Activated CD8-positive, alpha-beta memory T cell treated with anti-CD3 and anti-CD28 coated beads, Interleukin-2, amount 50 U/mL, for 48 hours (primary cell): ENCODE data around the gene TET1.
"Not testable (repeated sequence)": the region's sequence is repeated elsewhere in the genome, so short reads cannot be mapped to it uniquely, and the experiment has no call there.

ENCODE experiments used
- DNase-seq: peaks from one replicate; pipeline ENCODE4 v3.0.0-alpha.2; 2020

TET1 gene

DNA sequence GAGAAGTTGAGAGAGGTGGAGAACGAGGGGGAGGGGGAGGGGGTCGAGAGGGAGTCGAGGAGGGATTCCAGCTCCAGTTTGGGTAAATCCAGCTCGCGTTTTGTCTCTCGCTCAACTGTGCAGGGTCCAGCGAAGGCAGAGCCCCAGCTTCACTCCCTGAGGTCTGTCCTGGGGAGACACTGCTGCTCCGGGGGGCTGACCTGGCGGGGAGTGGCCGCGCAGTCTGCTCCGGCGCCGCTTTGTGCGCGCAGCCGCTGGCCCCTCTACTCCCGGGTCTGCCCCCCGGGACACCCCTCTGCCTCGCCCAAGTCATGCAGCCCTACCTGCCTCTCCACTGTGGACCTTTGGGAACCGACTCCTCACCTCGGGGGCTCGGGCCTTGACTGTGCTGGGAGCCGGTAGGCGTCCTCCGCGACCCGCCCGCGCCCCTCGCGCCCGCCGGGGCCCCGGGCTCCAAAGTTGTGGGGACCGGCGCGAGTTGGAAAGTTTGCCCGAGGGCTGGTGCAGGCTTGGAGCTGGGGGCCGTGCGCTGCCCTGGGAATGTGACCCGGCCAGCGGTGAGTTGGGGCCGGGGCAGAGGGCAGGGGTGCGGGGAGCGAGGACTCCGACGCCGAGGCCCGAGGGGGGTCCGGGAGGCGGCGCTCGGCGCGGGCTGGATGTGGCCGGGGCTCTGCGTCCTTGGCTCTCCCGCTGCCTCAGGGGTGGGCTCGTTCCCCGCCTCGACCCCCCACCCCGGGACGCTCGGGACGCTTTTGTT, at the start of gene TET1:
TSS of gene TET1 (plus strand) at position 152 of the 757 bp plus-strand sequence. CDS start 12,002 bp downstream, outside the sequence.
- DNase-seq, result peak; percentile 59

DNA sequence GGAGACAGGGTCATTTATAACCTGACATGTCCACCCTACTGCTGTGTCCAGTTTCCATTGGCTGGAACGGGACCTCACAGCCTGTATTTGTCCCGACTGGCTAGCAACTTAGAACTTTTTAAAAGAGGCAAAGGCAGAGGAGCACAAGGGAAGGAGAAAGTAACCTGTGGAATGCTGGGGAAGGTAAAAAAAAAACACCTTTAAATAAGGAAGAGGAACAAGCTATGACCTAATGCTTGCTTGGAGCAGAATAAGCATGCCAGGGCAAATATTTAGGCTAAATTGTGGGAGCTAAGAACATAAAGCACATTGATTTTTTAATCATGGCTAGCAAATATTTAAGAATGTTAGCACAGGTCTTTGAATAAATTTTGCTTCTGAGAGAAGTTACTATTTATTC, 43.9 kb upstream of the TET1 start:
- not testable (repeated sequence) for DNase-seq

DNA sequence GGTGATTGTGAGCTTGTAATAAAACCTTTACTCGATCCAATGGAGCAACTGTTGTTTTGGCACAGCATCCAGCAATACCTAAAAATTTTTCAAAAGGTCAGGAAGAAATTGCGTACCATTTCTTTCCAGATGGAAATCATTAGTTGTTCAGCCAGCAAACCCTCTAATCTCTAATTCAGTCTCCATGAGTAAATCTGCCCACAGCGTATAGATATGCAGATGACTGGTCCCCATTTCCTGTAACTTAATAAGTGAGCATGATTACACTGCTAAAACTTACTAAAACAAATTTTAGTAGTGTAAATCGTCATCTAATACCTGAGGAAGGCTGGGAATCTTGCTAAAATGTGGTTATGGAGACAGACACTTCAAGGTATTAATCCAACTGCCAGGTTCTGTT, 43.4 kb upstream of the TET1 start:
- no peak for DNase-seq

DNA sequence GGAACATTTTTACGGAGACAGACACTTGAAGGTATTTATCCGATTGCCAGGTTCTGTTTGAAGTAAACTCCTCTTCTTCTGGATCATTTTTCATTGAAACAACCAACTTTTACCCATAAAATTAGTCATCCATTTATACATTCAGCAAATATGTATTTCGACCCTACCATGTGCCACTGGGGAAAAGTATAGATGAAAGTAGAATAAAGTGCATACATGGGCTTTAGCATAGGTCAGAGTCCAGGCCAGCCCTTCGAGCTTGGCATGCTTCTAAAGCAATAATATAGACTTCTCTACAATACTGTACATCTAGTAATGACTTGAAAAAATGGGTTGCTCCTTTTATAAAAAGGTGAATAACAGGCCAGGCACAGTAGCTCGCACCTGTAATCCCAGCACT, 42.9 kb upstream of the TET1 start:
- DNase-seq, result no peak

DNA sequence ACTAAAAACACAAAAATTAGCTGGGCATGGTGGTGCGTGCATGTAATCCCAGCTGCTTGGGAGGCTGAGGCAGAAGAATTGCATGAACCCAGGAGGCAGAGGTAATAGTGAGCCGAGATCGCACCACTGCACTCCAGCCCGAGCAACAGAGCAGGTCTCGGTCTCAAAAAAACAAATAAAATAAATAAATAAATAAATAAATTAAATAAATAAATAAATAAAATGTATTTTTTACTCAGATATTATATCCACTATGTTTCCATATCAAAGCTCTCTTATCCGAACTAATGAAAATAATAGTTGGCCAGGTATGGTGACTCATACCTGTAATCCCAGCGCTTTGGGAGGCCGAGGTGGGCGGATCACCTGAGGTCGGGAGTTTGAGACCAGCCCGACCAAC, 41.5 kb upstream of the TET1 start:
- not testable (repeated sequence) for DNase-seq

DNA sequence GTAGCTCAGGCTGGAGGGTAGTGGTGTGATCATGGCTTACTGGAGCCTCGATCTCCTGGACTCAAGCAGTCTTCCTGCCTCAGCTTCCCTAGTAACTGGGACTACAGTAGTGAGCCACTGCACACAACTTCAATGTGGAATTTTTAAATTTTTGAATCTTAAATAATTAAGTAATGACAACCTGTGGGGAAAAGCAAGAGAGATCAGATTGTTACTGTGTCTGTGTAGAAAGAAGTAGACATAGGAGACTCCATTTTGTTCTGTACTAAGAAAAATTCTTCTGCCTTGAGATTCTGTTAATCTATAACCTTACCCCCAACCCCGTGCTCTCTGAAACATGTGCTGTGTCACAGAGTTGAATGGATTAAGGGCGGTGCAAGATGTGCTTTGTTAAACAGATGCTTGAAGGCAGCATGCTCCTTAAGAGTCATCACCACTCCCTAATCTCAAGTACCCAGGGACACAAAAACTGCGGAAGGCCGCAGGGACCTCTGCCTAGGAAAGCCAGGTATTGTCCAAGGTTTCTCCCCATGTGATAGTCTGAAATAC, 34.6 kb upstream of the TET1 start:
- DNase-seq, result not testable (repeated sequence)

DNA sequence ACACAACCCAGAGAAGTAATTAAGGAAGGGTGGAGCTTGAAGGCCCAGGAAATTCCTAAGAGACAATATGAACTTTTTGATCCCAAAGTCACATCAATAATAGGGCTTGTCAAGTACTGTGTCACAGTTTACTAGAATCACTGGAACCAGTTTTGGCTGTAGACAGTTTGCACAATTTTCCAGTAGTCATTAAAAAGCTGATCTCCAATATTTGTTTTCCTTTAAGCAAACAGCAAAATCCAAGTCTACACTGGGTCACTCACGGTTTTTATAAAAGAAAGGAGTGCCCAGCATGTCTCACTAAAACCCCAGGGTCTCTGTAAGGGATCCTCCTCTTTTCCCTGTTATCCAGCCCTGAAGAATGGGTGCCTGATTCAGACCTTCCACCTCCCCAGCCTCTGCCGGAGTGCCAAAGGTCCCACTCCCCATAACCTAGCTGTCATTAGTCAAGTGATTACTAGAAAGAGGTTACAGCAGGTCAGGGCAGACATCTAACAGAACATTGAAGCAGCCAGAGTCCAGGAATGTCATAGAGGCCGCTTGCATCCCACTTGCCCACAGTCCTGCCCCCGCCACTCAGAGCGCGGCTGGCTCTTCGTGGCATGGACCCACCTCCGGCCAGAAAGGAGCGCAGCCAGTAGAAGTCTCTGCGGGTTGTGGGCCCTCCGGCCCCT, 33.4 kb upstream of the TET1 start:
- no peak for DNase-seq

DNA sequence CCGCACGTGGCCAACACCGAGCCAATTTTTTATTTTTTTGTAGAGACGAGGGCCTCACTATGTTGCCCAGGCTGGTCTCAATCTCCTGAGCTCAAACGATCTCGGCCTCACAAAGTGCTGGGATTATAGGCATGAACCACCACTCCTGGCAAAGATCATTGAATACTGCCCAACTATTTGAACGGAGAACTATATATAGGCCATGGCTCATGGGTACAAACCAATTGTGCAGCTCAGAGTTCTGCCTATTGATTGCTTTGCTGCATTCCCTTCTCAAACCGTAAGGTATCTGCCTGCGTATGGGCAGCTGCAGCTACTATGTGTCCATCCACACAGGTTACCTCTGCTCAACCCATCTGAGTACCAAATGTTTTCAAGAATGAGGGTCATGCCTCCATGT, 23.2 kb upstream of the TET1 start:
- no peak for DNase-seq

DNA sequence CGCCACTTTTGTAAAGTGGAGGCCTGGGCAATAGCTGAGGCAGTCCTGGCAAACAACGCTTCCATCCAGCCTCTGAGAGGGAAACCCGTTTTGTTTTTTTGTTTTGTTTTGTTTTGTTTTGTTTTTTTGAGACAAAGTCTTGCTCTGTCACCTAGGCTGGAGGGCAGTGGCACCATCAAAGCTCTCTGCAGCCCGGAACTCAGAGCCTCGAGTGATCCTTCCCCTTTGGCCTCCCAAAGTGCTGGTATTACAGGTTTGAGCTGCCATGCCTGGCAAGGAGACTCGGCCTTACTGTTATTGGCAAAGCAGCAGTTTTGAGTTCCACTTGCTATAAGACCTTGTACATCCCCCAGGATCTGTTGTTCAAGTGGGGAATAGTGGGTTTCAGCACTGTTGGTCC, 22.3 kb upstream of the TET1 start:
- DNase-seq, result no peak

DNA sequence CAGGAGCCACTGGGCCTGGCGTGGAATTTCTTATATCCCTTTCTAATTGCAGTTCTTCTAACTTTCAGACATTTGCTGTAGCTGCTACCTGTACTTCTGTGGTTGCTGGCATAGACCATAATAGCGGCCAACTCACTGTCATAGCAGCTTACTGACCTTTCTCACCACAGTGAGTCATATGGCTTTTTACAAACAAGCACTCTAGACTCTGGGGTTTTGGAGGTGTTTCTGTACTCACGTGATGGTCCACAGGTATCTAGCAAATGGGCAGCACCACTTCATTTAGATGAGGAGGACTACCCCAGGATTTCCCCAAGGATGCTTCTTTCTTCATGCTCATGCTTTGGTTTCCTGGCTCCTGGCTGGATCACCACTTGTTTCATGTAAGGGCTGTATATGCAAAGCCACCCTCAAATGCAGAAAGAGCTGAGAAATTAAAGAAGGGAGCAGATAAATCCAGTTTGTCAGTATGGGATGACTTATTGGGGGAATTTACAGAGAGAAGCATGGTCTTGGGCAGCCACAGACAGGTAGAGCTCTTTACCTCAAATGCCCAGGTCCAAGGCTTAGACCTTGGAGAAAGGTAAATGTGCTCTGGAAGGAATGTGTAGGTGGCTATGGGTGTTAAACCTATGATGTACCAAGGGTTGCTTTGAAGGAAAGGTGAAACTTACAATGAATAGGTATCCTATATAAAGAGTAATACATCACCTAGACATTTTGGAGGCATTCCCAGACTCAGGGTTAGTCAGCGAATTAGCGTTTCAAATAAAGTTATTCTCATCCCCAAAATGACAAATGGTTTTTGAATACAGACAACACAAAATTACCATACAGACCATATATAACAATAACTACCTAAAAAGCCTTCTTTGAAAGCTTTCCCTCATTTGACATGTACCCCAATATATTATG, 16.9 kb upstream of the TET1 start:
- DNase-seq, result no peak

DNA sequence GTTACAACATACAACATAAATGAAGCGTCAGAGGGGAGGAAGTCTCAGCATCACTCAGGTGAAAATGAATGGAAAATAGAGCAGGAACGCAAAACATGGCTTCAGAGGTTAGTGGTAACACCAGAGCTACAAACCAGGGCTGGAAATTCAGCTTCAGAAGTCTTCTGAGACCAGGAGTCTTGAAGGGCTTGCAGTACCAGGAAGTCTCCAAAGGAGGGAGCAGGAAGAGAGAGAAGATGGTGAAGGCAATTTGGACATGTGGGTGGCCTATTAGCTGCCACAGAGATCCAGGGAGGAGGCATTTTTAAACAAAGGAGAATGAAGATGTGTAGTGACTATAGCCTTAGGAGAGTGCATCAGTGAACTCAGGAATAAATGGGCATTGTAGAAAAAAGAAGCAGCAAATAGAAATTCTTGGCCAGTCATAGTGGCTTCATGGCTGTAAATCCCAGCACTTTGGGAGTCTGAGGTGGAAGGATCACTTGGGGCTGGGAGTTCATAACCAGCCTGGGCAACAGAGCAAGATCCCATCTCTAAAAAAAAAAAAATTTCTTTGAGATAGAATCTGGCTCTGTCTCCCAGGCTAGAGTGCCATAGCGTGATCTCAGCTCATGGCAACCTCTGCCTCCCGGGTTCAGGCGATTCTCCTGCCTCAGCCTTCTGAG, 9.3 kb upstream of the TET1 start:
- no peak for DNase-seq

DNA sequence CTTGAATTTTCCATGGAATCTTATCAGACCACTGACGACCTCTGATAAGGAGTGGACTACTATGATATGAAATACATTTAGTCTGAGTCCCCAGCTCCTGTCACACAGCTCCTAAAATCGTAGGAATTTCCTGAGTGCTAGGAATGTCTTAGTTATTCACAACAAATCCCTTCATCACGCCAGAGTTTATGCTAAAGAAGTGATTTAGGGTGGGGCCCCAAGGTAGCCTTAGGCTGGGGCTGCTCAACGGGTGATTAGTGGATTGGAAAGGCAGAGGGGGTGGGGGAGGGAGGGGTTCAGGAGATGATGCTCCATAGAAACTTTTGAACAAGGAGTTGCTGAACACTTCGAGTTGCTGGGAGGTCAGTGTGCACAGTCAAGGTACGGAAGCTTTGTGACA, 7.0 kb upstream of the TET1 start:
- DNase-seq, result no peak

DNA sequence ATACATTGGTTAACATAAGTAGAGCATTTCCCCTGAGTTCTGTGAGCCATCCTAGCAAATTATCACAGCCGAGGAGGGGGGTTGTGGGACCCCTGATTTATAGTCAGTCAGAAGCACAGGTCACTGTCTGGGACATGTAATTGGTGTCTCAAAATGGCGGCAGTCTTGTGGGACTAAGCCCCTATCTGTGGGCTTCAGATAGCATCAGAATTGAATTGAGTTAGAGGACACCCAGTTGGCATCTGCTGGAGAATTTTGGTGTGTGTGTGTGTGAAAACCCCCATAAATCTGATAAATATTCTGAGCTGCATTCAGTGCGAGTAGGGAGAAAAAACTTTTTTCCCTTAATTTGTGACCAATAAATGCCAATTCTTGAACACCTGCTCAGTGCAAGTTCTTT, 6.5 kb upstream of the TET1 start:
- DNase-seq, result no peak

DNA sequence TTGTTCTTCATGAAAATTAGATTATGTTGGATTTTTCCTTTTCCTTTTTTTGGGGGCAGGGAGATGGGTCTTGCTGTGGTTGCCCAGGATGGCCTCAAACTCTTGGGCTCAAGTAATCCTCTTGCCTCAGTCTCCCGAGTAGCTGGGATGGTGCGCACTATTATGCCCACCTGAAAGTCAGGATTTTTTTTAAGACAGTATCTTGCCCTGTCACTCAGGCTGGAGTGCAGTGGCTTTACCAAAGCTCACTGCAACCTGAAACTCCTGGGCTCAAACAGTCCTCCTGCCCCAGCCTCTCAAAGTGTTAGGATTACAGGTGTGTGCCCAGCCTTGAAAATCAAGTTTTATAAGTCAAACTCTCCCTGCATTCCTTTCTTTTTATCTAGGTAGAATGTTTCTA, 1.7 kb upstream of the TET1 start:
- DNase-seq, result no peak

DNA sequence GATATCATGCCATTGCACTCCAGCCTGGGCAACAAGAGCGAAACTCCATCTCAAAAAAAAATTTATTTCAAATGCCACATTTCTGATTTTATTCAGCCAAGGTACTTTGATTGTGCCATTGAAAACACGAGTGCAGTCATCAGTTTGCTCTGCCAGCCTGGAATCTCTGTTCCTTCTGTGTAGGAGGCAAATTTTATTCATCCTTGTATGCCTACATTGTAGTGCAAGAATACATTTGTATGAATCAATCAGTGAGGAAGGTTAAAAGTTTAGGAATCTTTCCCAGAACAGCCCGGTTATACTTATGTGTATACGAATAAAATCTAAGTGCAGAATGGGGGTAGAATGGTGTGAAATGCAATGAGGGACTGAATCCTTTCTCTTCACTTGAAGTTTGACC, 886 bp upstream of the TET1 start:
- DNase-seq, result no peak

DNA sequence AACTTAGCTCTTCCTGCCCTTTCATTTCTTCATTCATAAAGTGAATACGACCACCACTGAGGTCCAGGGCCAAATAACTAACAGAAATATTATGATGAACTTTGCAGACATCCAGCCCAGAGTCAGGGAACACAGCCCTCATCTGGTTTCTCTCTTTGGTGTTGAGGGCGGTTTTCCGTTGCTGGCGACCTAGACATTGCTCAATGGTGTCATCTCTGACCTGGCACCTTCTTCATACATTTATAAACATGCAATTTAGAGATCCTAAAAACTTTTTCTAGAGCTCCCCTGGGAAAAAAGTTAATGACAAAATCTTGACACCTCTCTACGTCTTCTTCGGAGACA, 324 bp upstream of the TET1 start:
- DNase-seq, result no peak

DNA sequence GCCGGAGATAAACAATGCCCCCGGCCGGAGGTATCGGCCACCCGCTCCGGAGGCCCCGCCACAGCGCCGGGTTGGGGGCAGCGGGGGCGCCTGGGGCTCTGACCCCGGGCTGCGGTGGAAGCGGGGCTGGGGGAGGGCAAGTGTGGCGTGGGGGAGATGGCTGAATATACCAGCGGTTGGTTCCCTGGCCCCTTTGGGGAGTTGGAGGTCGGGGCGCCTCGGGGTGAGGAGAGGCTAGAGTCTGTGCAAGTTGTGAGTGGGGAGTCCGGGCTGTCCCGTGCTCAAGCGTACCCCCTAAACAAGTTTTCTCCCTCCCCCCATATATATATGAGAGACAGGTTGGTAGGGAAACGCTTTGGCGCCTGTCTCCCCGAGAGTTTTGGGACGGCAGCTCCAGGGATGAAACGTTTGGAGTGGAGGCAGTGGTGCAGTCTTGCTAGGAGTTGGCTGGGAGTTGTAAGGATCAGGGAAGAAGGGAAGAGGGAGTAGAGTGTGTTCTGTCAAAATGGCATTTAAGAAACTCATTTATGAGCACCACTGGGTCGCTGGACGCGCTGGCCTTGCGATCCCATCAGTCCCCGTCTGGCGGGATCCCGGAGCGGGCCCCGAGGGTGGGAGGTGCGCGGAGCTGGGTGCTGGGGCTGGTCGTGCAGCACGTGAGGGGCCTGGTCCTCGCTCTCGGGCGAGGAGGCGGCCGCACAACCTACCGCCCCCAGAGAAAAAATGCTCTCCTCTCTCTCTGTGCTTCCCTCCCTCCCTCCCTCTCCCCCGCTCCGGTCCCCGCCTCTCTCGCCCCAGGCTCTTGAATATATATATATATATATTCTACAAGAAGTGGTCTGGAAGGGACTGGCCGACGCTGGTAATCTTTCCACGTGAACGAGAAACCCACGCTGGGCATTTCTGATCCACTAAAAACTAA, 1.1 kb downstream of the TET1 start:
- peak; percentile 60 for DNase-seq

DNA sequence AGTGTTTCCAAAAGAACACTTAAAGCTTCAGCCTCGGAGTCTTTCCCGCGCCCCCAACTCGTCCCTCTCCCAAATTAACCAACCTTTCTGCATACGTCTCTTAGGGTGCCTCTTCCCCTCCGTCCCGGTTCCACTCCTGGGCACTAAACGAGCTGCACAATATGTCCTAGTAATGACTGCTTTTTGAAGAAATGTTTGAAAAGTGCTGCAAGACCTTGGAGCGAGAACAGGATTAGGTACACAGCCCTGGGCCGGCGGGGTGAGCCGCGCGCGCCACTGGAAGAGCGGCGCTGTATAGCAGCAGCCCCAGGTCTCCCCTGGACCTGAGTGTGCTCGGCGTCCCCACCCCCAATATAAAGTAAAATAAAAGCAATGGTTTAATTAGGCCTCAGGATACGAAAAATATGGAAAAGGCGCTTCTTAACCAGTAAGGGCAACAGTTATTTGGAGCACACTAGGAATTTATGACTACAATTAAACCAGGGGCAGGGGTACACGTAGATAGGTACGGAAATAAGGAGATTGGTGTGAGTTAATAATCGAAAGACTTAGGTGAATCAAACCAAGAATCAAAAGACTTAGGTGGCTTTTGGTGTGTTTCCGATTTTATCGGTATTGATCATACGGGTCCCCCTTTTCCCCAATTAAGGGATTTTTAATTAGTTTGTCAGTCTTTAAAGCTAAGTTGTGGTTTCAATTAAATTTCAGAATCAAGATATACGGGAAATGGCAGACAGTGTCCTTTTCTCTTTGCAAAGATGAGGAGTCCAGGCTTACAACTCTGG, 1.9 kb downstream of the TET1 start:
- no peak for DNase-seq

DNA sequence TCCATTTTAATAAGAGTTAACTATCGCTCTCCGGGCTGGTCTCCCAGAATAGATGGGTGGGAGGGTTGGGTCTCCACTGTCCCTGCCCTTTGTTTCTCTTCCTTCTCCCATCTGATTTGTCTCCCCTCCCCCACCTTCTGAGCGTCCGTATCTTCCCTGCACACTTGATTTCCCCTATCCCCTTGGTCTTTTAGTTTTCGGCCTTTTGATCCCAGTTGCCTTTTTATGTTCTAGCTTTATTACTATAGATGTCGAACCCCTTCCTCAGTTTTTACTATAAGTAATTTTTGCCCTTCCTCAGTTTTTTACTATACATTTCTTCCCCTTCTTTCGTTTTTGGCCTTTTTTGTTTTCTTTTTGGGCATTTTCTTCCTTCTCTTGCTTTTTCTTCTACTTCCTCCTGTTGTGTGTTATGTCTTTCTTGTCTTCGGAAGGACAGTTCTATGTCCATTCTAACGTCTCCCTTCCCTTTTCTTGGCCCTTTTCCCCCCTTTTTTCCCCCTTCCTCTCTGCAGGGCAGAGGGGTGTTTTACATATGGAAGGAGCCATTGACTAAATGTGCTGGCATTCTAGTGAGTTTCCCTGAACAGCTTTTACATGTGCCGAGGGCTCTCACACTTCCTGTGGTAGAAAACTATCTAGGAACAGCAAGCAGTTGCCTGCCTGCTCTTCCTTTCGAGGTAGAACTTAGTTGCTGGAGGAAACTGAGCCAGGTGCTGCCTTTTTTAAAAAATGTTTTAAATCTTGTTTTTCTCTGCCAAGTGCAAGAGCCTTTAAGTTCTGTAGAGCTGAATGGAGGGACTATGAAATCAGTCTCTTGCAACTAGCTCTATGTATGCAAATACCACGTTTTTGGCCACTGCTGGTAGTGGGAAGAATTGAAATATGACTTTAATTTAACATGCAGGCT, 2.8 kb downstream of the TET1 start:
- DNase-seq, result no peak

DNA sequence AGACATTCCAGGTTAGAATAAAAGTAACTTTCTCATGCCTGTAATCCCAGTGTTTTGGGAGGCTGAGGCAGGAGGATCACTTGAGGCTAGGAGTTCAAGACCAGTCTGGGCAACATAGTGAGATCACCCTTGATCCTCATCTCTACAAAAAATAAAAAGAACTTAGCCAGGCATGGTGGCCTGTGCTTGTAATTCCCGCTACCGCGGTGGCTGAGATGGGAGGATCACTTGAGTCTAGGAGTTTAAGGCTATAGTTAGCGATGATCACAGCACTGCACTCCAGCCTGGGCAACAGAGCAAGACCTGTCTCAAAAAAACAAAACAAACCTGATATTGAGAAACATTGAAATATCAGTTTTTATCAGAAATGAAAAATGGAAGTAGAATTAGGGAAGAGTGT, 4.6 kb downstream of the TET1 start:
- no peak for DNase-seq
